Bronchial epithelial cell (primary cell): ENCODE measurements around the gene KRT36. TPM values are rescaled to one million over a fixed set of nuclear protein-coding genes. Genes with fewer than 3 reads are reported as not detected.

Experiments used
- DNase-seq: peaks from one replicate; pipeline ENCODE4 v3.0.0-alpha.2; 2010; ENCODE audit warnings: low read depth
- FAIRE-seq: peaks from 2 replicates; lab custom pipeline; 2011; peaks lifted over from hg19 to GRCh38; lab: Jason Lieb, UNC
- H3K27me3 ChIP-seq: 2 replicates; pipeline ENCODE4 v1.5.1; 2011; ENCODE audit warnings: low read length; ENCODE audit not compliant: control insufficient read depth, insufficient read depth
- H3K36me3 ChIP-seq: 2 replicates; pipeline ENCODE4 v1.5.1; 2011; ENCODE audit warnings: low read length; ENCODE audit not compliant: control insufficient read depth, insufficient read depth
- H3K4me3 ChIP-seq: 2 replicates; pipeline ENCODE4 v1.5.1; 2011; ENCODE audit warnings: mild to moderate bottlenecking, low read depth, low read length, control low read depth
- CTCF ChIP-seq: IDR thresholded peaks from 2 replicates; pipeline ENCODE4 v1.5.1; 2011; ENCODE audit warnings: mild to moderate bottlenecking, moderate library complexity, low read length, control low read depth, inconsistent platforms; ENCODE audit not compliant: insufficient read depth, severe bottlenecking
- total RNA-seq: library from RNA; depleted of rRNA; stranded (reverse); fragments of >200 nt; gene quantifications from 2 replicates; pipeline ENCODE4 v1.2.1, GENCODE V29; 2014

The KRT36 gene
- total RNA-seq, 1 donor from 2014 or later, result under 0.01 TPM

DNA sequence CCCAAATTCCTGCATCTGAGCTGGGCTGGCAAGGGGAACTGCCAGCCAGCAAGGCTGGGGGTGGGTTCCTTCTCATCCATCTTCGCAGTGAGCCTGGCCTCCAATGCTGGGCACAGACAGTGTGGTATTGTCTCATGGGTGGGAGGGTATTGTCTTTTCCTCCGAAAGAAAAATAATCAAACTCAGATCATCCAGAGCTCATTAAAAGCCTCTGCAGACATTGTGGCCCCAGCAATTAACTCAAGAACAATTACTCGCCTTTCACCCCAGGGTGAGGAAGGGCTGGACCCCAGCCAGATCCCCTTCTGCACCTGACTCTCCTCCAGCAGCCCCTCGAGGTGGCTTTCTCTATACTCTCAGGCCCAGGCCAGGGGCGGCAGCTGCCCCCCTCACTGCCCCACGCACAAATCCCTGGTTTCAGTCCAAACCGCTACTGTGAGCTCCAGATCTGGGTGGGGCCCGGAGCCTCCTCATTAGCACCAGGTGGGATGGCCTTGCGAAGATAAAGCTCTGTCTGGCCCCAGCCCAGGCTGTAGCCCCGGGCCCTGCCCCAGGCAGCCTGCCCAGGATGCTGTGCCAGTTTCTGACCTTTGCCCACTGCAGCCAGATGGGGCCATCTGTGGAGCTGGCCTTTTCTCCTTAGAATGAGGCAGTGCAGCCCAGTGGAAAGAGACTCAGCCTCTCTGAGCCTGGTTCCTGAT lies 31.3 kb upstream of the KRT36 start:
- no peak for DNase-seq
- Histone ChIP-seq H3K4me3 (no peak overlapping the region), H3K36me3 (peaks cover 19% of the 10 kb centered on the region), H3K27me3 (no peaks in the 10 kb centered on the region)
- TF ChIP-seq CTCF, result no peak
- no peak for FAIRE-seq

DNA sequence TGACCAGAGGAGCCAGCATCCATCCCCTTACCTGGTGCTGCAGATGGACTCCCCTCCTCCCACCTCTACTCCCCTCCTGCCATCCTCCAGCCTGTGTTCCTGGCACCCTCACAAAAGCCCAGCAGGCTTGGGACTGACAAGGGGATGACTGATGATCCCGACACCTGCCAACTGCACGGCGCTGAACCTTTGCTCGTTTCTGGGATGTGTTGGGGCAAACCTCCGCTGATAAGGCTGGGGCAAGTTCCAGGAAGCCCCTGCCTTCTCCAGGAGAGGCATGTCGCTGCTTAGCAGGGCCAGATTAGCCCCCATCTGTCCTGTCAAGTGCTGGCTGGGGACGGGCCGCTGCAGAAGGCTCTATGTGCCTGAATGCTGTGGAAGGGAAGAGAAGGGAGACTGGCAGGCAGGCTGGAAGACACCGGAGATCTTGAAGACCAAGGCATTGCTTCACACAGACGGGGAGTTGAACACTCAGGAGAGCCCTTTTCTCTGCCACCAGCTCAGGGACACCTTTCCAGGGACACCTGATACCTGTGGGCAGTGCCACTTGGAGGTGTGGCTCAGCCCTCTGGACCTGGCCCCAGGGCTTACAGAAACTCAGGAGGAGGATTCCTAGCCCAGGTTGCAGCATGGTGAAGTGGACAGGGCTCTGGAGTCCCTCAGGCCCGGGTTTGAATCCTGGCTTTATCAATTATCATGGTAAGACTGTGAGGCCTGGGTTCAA lies 30.0 kb upstream of the KRT36 start:
- TF ChIP-seq CTCF, result no peak
- peaks cover 22% of the 10 kb centered on the region for H3K36me3 ChIP-seq
- no peak overlapping the region for H3K4me3 ChIP-seq
- DNase-seq (peak; percentile 87), FAIRE-seq (no peak)
- no peaks in the 10 kb centered on the region for H3K27me3 ChIP-seq

DNA sequence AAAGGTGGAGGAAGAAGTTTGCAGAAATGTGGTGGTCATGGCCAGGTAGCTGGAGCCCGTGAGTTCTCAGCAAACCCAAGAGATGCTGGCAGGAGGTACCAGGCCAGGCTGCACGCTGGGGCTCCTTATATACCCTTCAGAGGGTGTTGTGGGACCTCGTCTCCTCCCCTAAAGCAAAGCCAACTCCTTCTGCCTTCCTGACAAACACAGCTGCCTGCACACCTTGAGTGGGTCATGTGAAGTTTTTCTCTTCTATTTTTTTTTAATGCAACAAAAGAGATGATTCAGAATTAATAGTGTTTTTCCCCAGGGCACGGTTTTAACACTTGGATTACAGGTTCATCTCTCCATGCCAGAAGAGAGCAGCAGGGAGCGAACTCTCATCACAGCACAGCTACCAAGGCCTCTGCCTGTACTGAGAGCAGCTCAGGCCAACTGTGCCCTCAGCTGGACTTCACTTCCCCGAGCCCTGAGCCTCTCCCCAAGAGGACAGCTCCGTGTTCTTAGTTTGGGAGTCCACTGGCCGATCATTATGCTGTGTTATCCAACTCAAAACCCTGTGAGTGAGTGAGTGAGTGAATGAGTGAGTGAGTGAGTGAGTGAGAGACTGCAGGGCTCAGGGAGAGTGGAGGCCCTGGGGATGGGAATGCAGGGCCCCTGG lies 29.2 kb upstream of the KRT36 start, which contains the start of gene KRT15:
KRT15 (minus strand) TSS at position 102 of the 661 bp plus-strand sequence; CDS start at position 39, 63 bp downstream.
- DNase-seq (peak; percentile 92), FAIRE-seq (peak; percentile 62)
- TF ChIP-seq CTCF, result peak; percentile 25
- Histone ChIP-seq H3K36me3 (peaks cover 22% of the 10 kb centered on the region), H3K4me3 (peak within 1 kb of the TSS; percentile 22), H3K27me3 (no peaks in the 10 kb centered on the region)

DNA sequence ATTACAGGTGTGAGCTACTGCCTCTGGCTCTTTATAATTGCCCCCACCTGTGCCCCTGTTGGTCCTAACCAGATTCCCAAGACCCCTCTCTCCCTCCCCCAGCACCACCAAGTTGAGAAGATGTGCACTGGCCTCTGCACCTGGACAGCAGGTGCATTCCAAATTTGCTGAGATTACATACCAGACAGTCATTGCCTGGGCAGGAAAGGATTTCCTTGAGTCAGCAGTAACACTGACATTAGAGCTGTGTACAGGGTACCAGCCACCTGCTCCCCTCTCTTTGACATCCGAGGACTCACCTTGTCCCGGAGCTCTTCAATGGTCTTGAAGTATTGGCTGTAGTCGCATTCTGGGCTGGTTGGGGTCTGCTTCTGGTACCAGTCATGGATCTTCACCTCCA lies 28.3 kb upstream of the KRT36 start:
- H3K4me3 ChIP-seq, result peak overlapping the region; percentile 22
- no peaks in the 10 kb centered on the region for H3K27me3 ChIP-seq
- no peak for FAIRE-seq
- peak; percentile 42 for DNase-seq
- peaks cover 22% of the 10 kb centered on the region for H3K36me3 ChIP-seq
- no peak for TF ChIP-seq CTCF

- Histone ChIP-seq H3K4me3 (no peak overlapping the region), H3K27me3 (no peaks in the 10 kb centered on the region), H3K36me3 (peaks cover 22% of the 10 kb centered on the region)
- FAIRE-seq, result no peak
- peak; percentile 45 for DNase-seq
- TF ChIP-seq CTCF, result no peak
Measured at GRCh38 chr17:41516830-41517283, 27.1 kb upstream of the KRT36 start.
